ENCODE measurements around the gene PPP1R15B.

The PPP1R15B gene

GRCh38 chr1:204411451-204412204 is at the start of gene PPP1R15B:
TSS of gene PPP1R15B (minus strand) at chr1:204411817. CDS start at chr1:204411411, 406 bp downstream.
- DNase-seq: peak; percentile 98
- H3K4me3 ChIP-seq (ENCODE audit: low read depth, low read length): peak within 1 kb of the TSS; percentile 100
- H3K27me3 ChIP-seq (replicated peaks): no peaks in the 10 kb centered on the region
- no peaks in the 10 kb centered on the region for H3K36me3 ChIP-seq (replicated peaks)
- no peak for TF ChIP-seq CTCF (IDR thresholded peaks at IDR 0.05; ENCODE audit: low read depth, low read length, missing control alignments)
- in situ Hi-C loops (cut with HindIII; ENCODE audit: low pct_ligation_motif_present, low sequenced_read_pairs): no loop called here
- H3K27ac ChIP-seq: peak within 1 kb of the TSS; percentile 97

DNA sequence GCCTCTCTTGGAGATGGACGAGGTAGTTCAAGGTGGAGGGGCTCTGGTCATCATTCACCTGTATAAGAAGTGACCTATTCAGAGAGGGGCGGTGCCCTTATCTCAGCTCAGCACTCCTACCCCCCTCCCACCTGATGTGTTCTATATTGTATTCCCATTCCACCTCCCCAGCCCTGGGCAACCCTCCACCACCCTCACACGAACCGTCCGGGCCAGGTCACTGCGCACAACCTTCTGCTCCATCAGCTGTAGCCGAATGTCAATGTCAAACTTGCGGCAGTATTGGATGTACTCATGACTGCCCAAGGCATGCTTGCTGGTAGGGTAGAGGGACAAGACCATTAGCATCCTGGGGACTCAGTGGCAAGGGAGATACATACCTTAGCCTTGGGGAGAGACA is 48.7 kb upstream of the PPP1R15B start:
- H3K36me3 ChIP-seq (replicated peaks): no peaks in the 10 kb centered on the region
- H3K27me3 ChIP-seq (replicated peaks): peaks cover 3% of the 10 kb centered on the region
- no peak for DNase-seq
- in situ Hi-C loops (cut with HindIII; ENCODE audit: low pct_ligation_motif_present, low sequenced_read_pairs): no loop called here
- H3K4me3 ChIP-seq (ENCODE audit: low read depth, low read length): no peak overlapping the region
- TF ChIP-seq CTCF (IDR thresholded peaks at IDR 0.05; ENCODE audit: low read depth, low read length, missing control alignments): no peak
- no peak overlapping the region for H3K27ac ChIP-seq

DNA sequence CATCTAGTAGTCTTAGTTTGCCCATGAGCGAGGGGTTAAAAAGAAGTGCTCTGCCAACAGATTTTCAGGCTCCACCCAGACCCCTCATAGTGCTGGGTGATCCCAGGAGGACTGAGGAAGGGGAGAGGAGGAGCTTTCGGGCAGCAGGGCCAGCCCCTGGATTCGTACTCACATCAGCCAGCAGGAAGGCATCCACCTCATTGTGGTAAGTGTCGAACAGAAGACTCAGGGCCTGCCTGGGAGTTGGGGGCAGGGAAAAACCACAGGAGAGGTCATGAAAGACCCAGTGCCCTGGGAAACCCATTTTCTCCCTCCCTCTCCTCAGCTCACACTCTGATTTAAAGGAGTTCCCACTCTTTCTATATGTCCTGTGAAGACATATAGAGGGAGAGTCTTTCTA is 48.1 kb upstream of the PPP1R15B start:
- no peak overlapping the region for H3K27ac ChIP-seq
- DNase-seq: no peak
- no peak for TF ChIP-seq CTCF (IDR thresholded peaks at IDR 0.05; ENCODE audit: low read depth, low read length, missing control alignments)
- H3K4me3 ChIP-seq (ENCODE audit: low read depth, low read length): no peak overlapping the region
- peaks cover 3% of the 10 kb centered on the region for H3K27me3 ChIP-seq (replicated peaks)
- no peaks in the 10 kb centered on the region for H3K36me3 ChIP-seq (replicated peaks)
- in situ Hi-C loops (cut with HindIII; ENCODE audit: low pct_ligation_motif_present, low sequenced_read_pairs): no loop called here

DNA sequence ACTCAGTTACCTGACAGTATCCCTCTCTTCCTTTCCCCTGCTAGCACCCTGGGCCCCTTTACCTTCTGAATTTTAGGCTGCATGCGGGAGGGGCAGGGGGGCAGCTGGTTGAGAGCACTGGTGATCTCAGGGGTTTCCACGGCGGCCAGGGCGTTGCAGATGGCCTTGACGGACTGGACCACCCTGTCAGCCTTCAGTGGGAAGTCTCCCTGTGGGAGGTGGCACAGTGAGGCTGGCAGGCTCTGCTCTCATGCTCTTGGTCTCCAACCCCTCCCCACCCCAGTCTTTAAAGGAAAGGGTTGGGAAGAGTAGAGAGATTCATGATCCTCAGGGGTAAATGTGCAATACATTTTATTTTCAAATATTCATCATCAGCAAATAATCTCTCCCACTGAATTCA is 46.0 kb upstream of the PPP1R15B start:
- Histone ChIP-seq H3K27me3 (replicated peaks) (peaks cover 3% of the 10 kb centered on the region), H3K27ac (no peak overlapping the region), H3K4me3 (ENCODE audit: low read depth, low read length) (no peak overlapping the region), H3K36me3 (replicated peaks) (no peaks in the 10 kb centered on the region)
- no peak for DNase-seq
- TF ChIP-seq CTCF (IDR thresholded peaks at IDR 0.05; ENCODE audit: low read depth, low read length, missing control alignments): no peak
- in situ Hi-C loops (cut with HindIII; ENCODE audit: low pct_ligation_motif_present, low sequenced_read_pairs): no loop called here

- Histone ChIP-seq H3K27me3 (replicated peaks) (peaks cover 3% of the 10 kb centered on the region), H3K27ac (no peak overlapping the region), H3K36me3 (replicated peaks) (no peaks in the 10 kb centered on the region), H3K4me3 (ENCODE audit: low read depth, low read length) (no peak overlapping the region)
- no peak for TF ChIP-seq CTCF (IDR thresholded peaks at IDR 0.05; ENCODE audit: low read depth, low read length, missing control alignments)
- in situ Hi-C loops (cut with HindIII; ENCODE audit: low pct_ligation_motif_present, low sequenced_read_pairs): no loop called here
- DNase-seq: no peak
Observed at GRCh38 chr1:204456826-204457442, 45.3 kb upstream of the PPP1R15B start.

Data from brain microvascular endothelial cell (primary cell).